GM04503 (cell line): ENCODE measurements around the gene TMPRSS3.

Experiments
- DNase-seq: peaks from one replicate; pipeline ENCODE4 v3.0.0-alpha.2; 2012; ENCODE audit warnings: low read depth

TMPRSS3 gene

DNA sequence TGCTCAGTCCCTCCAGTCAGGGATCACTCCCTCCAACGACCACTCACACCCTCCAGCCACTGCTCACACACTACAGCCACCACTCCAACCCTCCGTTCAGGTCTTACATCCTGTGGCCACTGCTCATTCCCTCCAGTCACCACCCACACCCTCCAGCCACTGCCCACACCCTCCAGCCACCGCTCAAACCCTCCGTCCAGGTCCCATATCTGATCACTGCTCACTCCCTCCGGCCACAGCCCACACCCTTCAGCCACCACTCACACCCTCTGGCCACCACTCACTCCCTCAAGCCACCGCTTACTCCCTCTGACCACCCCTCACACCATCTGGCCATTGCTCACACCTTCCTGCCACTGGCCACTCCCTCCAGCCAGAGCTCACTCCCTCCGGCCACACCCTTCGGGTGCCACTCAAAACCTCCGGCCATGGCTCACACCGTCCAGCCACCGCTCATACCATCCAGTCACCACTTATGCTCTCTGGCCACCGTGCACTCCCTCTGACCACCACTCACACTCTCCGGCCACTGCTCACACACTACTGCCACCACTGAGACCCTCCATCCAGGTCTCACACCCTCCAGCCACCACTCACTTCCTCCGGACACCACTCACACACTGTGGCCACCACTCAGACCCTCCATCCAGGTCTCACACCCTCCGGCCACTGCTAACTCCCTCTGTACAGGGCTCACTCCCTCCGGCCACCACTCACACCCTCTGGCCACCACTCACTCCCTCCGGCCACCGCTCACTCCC, 24.8 kb downstream of the TMPRSS3 start:
- no peak for DNase-seq

DNA sequence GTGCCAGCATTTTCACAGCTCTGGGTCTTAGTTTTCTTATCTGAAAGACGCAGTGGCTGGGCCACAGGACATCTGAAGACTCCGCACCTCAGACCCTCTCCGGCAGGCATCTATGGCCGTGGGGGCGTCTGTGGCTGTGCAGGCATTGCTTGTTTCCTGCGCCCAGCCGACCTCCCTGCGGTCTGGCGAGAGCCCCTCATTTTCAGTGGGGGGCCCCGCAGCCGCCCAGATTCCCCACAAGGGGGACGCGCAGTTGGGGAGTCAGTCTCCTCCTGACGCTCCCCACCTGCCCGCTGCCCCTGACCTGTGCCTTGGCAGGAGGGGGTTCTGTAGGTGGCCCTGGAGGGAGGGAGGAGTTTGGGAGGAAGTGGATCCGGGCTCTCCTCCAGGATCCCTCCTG, 26.0 kb downstream of the TMPRSS3 start:
- DNase-seq = no peak

DNA sequence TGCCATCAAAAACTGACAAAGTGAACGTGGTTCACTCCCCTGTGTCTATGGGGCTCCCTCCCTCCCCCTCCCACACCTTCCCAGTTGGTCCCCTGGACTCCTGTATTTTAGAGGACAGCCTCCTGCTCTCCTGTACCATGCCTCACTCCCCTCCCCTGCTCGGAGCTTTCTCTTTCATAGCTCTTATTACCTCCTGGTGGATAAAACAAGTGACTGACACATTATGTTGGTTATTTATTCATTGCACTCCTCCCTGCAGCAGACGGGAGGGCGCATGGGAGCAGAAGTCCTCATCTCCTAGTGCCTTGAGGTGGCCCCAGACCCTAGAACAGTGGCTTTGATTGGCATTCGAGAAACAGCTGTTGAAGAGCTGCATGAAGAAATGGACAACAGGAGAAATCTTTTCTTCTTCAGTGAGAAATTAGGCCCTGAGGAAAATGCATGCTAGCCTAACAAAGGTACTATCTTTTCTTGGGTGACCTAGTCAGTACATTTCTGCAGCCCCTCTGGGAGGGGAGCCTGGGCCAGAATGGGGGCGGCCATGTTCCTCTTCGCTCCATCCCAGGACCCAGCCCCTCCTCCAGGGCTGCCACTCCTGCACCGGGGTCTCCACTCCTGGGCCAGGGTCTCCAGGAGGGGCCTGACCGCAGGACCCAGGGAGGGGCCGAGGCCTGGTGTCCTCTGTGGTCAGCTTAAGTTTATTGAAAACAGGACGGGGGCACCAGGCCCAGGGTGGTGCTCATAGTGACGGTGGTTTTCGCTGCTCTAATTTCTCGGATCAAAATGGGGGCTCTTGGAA, 28.3 kb downstream of the TMPRSS3 start:
- DNase-seq = no peak

DNA sequence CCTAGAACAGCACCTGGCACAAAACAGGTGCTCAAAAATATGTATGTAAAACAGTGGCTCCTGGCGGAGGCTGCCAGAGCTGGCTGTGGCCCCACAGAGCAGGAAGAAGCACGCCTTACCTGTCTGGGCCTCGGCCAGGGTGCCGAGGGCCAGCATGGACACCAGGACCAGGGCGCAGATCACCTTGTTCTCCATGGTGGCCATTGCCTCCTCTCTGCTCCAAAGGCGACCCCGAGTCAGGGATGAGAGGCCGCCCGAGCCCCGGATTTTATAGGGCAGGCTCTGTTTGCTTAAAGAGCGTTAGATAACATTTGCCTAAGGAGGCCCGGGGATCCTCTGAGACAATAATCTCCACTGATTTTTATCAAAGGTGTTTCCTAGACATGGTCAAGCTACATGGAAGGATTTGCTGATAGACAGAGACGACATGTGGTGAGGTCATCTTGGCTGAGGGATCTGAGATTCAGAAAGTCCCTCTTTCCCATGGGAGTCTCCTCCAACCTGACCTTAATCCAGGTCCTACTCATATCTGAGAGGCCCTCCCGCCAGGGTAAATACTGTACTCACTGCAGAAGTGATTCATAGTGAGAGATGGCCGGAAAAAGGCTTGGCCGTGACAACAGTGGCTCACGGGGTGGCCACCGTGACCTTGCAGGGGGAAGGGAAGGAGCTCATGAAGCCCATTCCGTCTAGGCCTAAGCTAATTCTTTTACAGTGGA, 29.4 kb downstream of the TMPRSS3 start, which contains the start of gene TFF1:
TFF1 (minus strand) TSS at position 244 of the 719 bp plus-strand sequence; CDS start at position 204, 40 bp downstream.
- no peak for DNase-seq

DNA sequence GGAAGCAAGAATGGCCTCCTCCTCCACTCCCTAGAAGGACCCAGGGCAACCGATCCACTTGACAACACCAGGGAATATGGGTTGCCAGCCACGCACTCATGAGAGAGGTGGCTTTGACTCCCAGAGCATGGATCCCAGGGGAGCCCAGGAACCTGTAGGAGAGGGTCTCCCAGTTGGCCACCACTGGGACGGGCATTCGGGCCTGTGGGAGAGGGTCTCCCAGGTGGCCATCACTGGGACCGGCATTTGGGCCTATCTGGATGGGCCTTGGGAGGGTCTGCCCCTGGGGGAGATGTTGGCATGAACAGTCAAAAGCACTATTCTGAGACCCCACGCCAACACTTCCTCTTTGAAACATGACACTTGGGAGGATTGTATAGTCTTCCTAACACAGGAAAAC, 30.1 kb downstream of the TMPRSS3 start:
- DNase-seq = no peak

DNA sequence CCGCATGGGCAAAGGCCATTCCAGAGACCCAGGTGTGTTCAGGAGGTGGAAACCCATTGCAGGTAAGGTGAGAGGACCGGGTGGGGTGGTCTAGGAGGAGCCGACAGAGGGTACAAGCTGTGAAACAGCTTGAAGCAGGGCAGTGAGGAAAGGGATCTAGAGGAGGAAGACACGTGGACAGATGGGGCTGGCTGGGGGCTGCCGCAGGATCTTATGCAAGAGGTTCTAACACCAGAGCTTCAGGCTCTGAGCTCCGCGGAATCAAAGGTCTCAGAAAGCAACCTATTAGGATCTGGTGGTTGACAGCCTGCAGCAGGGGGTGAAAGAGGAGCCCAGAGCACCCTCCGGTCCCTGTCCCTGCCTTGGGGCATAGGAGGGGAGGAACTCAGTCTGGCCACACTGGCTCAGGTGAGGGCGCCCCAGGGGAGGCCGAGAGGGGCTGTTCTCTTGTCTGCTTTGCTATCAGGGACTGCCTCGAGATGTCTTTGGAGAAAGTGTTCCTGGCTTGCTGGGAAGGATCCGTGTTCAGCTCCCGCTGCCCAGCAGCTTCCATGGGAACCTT, 31.5 kb downstream of the TMPRSS3 start:
- no peak for DNase-seq

DNA sequence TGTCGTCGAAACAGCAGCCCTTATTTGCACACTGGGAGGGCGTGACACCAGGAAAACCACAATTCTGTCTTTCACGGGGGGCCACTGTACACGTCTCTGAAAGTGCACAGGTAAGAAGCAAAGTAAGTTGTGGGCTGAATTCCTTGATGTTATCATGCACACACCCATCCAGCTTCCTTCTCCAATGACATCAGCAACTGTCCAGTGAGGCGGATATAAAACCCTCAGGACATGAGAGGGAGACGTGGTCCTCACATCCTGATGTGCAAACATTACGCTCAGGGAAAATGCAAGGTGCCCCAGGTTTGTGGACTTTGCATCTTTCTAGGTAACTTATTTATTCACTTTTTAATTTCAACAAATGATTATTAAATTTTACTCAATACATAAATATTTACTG, 32.5 kb downstream of the TMPRSS3 start:
- no peak for DNase-seq

DNA sequence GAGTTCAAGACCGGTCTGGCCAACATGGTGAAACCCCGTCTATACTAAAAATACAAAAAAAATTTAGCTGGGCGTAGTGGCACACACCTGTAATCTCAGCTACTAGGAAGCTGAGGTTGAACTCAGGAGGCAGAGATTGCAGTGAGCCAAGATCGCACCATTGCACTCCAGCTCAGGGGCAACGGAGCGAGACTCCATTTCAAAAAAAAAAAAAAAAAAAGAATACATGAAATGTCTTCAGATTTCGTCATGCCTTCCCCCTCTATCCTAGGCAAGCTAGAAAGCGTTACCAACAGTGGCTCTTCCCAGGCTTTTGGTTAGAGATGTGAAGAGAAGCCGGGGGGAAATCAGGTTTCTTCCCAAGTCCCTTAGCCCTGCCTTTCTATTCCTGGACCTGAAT, 33.2 kb downstream of the TMPRSS3 start:
- no peak for DNase-seq

DNA sequence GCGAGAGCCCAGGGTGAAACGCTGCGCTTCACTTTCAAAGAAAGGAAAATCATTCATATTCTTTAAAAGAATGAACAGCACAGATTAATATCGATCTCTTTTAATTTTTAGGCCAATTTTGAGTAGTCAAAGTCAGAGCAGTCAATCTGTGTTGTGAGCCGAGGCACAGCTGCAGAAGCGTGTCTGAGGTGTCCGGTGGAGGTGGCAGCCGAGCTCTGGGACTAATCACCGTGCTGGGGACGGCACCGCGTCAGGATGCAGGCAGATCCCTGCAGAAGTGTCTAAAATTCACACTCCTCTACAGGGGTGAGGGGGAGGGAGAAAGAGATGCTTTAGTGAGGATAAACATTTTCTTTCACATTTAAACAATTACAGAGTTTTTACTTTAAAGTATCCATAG, 33.7 kb downstream of the TMPRSS3 start:
- DNase-seq = no peak

DNA sequence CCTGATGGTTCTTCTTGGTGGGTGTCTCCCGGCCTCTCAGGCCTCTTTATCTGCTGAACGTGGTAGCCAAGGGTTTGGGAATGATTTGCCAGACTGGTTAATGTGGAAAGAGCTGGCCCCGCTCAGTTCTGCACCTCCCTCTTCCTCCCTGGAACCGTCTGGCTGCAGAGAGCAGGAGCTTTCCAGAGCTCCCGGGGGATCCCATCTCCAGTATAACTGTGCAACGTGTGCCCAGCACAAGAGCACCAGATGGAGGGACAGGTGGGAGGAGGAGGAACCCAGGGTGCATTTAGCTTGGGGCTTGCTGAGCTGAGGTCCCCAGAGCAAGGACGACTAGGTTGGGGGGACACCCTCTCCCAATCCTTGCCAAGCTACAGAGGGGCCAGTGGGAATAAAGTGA, 34.6 kb downstream of the TMPRSS3 start:
- no peak for DNase-seq

DNA sequence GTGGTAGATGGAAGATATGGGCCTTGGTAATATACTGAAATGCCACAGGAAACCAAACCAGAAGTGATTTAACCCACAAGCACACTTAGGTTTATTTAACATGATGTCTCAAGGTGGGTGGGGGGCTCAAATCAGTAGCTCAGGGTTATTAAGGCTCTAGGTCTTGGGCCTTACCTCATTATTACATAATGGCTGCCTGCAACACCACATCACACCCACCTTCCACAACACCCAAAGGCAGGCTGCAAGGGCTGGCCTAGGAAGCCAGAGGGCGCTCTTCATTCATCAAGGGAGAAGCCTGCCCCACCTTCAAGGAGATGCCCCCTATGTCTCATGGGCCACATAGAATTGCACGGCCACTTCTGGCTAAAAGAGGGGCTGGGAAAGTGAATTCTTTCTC, 35.5 kb downstream of the TMPRSS3 start:
- no peak for DNase-seq

DNA sequence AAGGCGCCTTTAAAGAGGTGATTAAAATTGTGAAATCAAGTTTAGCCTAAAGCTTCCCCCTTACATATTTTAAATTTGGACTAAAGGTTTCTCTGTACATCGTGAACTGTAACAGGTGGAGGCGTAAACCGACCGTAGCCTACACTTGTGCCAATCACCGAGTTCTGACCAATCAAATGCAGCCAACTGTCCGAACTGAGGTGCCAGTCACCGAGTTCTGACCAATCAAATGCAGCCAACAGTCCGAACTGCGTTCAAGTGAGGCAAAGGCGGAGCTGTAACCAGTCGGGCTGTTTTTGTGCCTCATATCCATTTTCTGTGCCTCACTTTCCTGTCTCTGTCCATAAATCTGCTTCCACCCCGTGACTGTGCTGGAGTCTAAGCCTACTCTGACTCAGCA, 36.9 kb downstream of the TMPRSS3 start:
- no peak for DNase-seq

DNA sequence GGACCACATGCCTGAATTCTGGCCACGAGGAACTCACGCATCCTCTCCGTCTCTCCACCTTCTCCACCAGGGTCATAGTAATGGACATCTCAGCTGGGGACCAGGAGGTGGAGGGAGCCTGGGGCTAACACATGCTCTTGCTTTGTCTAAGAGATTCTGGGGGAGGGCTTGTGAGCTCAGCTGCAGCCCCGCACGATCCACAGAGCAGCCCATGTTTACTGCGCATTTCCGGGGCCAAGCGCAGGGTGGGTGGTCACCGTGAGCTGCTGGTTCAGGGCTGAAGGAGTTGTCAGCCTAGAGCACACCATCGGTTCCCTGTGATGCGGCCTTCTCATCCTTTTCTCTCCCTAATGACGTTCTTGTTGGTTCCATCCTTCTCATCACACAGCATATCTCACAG, 37.6 kb downstream of the TMPRSS3 start:
- no peak for DNase-seq

DNA sequence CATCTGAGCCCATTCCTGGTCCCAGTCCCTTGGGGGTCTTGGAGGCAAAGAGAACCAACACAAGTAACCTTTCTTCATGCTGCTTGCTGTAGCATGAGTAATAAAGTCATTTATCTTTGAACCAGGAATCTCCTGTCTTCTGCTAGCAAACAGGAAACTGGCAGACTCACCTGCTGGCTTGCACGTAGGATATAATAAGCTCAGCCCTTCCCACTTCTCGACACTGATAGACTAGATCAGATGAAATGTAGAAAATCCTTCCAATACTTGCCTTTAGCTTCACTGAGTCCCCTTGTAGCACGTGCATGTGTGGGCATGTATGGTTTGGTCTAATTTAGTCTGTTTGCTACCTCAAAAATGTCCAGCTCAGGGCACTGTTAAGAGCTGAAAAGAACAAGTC, 38.5 kb downstream of the TMPRSS3 start:
- no peak for DNase-seq

DNA sequence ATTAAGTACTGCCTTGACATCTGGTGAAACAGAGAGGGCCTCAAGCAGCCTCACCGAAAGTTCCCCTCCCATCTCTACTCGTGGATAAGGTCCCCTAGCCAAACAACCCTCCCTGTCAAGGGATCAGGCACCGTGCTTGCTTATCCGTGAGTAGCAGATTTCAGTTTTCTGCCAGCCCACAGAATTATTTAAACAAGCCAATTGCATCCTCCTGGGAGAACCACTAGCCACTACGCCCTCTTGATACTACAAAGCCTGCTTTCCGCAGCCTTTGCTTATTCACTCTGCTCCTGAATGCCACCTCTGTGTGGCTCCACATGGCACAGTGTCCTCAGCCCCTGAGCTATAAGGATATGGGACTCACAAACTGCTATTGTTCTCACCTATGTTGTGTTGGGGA, 39.2 kb downstream of the TMPRSS3 start:
- no peak for DNase-seq

DNA sequence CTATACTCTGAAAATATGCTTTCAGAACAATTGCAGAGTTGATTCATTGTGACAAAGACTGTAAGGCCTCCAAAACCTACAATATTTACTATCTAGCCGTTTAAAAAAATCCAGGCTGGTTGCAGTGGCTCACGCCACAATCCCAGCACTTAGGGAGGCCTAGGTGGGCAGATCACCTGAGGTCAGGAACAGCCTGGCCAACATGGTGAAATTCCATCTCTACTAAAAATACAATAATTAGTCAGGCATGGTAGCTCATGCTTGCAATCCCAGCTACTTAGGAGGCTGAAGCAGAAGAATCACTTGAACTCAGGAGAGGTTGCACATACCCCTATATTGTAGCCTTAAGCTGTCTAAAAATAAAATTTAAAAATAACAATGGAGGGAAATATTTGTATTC, 39.8 kb downstream of the TMPRSS3 start:
- DNase-seq = no peak

DNA sequence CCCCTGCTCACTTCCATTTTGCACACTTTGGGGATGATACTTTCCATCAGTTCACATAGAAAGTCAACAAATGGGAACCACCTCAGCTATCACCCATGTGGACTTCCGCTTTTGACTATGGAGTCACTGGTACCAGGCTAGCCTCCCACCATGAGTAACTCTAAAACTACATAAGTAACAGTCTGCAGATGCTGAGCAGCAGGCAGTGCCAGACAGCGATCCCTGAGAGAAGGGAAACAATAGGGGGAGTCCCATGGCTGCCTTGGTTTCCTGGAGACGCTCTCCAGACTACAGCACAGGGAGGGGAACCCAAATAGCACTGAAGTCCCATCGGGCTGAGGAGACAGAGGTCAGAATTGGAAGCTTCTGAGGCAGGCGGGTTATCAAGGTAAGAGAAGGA, 42.2 kb downstream of the TMPRSS3 start:
- no peak for DNase-seq

DNA sequence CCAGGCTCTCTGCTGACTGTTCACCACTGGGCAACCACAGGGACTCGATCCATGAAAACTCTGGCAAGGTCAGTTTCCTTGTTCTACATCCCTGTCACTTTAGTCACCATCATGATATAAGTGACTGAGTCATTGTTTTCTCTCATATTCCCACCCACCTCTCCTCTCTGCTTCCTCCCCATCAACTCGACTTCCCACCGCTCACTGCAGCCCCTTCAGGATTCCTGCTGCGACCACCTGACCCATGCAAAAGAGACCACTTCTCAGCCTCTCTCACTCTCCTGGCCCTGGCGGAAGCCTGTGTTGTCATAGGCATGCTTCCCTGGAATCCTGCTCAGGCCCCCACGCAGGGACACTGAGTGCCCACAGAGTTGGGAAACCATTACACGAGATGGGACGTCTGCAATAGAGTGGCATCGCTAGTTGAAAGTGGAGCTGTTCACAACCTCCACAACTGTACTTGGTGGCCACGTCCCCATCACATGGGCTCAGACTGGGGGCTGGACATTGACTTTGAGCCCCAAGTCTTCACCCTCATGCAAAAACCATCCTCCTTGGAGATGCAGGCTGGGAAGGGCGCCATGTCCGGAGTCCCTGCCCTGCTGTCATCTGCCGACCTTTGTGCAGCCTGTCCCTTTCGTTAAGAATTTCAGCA, 43.3 kb downstream of the TMPRSS3 start:
- DNase-seq = no peak

DNA sequence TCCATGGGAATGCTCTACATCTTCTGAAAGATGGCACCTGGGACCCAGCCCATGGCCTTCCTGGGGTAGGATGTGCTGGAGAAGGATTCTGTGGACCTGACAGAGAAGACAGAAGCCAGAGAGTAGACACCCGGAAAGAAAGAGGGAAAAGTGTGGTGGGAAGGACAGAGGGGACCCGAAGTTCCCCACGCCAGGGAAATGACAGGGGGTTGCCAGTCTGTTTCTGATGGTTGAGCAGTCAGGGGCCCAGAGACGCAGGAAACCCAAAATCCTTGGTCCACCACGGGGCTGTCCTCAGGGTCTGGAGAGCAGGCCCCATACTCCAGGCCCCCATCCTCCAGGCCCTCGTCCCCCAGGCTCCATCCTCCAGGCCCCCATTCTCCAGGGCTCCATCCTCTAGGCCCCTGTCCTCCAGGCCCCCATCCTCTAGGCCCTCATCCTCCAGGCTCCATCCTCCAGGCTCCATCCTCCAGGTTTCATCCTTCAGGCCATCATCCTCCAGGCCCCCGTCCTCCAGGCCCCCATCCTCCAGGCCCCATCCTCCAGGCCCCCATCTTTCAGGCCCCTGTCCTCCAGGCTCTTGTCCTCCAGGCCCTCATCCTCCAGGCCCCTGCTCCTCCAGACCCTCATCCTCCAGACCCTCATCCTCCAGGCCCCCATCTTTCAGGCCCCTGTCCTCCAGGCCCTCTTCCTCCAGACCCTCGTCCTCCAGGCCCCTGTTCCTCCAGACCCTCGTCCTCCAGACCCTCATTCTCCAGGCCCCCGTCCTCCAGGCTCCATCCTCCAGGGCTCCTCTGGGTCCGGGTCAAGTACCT, 44.0 kb downstream of the TMPRSS3 start:
- no peak for DNase-seq

DNA sequence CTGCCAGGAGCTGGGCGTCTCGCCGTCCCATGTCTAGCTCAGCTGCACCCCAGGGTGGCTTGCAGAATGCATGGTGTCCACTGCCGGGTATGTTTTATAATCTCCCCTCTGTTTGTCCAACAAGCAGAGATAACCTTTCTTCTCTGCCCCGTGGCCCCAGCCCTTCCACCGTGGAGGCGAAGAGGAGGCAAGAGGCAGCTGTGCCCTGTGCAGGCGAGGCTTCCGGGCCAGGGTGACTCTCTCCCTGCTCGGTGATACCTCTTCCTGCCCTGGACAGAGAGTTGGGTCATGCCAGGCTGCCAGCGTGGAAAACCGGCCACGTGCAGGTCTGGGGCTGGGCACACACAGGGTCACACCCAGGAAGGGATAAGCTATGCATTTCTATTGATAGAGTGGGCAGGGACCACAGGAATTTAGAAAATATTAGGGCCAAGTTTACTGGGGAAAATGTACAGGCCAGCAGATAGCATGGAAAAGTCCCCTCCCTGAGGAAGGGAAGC, 44.9 kb downstream of the TMPRSS3 start, which contains the start of gene TFF2:
TFF2 (minus strand) TSS at position 68 of the 500 bp plus-strand sequence; CDS start at position 31, 37 bp downstream.
- DNase-seq = no peak
